GM18868 (cell line): ENCODE measurements around the gene WRAP73.
"Not testable (repeated sequence)": the region's sequence is repeated elsewhere in the genome, so short reads cannot be mapped to it uniquely, and the experiment has no call there.

ENCODE experiments used
- ATAC-seq: cut with Tn5 transposase; IDR thresholded peaks from one replicate; pipeline ENCODE4 v1.9.1; 2021; ENCODE audit warnings: mild to moderate bottlenecking, moderate library complexity; ENCODE audit not compliant: unreplicated experiment

The WRAP73 gene

GRCh38 chr1:3601743-3602142, 48.2 kb downstream of the WRAP73 start:
- no peak for ATAC-seq

GRCh38 chr1:3600354-3600753, 49.5 kb downstream of the WRAP73 start:
- ATAC-seq, result no peak

GRCh38 chr1:3599816-3600215, 50.1 kb downstream of the WRAP73 start:
- ATAC-seq, result no peak

GRCh38 chr1:3599286-3599811, 50.6 kb downstream of the WRAP73 start:
- ATAC-seq, result no peak

GRCh38 chr1:3598522-3599285, 51.2 kb downstream of the WRAP73 start:
- ATAC-seq, result no peak

DNA sequence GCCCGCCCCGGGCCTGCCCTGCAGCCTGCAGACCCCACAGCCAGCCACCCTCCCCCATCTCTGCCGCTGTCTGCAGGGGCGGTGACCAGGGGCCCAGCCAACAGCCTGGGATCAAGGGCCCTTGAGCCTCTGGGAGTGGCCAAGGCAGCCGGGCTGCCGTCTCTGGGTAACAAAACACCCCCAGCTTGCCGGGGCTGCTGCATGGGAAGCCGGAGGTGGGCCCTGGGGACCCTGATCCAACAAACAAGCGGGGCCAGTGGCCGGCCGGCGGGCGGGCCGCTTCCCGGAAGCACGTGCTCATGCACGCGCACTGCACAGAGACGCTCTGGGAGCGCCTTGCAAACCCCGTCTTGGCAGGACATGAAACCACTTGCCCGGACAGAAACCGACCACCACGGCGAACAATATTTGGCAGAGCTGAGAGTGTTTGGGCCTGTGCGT, 51.8 kb downstream of the WRAP73 start:
- ATAC-seq, result no peak

DNA sequence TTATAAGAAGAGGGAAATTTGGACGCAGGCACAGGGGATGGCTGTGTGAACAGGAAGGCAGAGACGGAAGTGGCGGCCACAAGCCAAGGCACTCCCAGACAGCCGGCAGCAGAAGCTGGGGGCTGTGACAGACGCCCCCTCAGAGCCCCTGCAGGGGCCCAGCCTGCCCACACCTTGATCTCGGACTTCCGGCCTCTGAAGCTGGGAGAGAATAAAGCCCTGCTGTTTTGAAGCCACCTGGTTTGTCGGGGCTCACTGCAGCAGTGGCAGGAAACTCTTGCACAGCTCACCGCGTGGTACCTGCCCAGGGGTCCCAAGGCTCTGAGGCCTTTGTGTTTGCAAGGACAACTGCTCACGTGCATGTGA, 52.3 kb downstream of the WRAP73 start:
- ATAC-seq, result no peak

- no peak for ATAC-seq
Observed at GRCh38 chr1:3596663-3597598, 53.0 kb downstream of the WRAP73 start.

- ATAC-seq, result no peak
Observed at GRCh38 chr1:3595949-3596348, 54.0 kb downstream of the WRAP73 start.

DNA sequence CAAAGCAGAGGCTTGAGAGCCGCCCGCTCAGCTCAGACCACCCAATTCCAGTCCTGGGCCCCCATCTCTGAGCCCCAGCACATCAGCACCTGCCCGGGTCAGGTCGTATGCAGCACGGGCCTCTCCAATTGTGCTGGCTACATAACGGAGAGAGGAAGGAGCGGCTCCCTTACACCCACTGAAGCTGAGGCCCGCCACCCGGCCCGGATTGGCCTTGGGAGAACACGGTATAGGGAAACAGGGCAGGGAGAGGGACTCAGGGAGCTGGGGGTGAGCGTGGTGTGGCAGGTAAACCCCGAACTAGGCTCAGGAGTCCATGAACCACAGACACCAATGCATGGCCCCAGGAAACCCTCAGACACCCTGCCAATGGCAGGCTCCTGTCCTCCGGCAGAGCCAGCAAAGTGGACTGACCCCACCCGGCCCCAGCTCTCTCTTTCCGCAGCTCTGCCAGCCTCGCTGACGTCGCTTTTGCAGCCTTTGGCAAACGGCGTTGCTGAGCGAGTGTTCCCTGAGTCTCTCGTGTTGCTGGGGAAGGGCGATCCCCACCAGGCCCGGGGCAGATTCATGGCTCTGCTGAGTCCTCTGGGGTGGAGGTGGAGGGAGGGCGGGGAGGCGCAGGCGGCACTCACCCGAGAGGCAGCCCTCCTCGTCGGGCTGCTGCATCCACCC, 55.1 kb downstream of the WRAP73 start:
- no peak for ATAC-seq

DNA sequence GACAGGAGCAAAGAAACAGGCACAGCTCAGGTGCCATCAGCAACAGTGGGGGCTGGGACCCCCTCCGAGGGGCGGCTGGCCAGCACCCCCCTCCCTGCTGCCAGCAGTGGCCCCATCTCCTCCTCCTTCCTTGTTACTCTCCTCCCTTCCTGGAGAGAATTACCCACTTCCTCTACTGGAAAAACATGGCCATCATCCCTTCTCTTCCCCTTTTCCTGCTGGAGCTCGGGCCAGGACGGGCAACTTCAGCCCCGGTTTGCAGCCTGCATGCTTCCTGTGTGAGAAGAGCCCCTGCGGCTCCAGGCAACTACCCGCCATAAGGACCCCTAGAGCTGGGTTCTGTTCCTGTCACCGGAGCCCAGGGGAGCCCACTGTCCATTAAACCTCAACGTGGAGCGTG, 56.2 kb downstream of the WRAP73 start:
- no peak for ATAC-seq

- no peak for ATAC-seq
Observed at GRCh38 chr1:3593334-3593733, 56.6 kb downstream of the WRAP73 start.

GRCh38 chr1:3590951-3591865, 58.7 kb downstream of the WRAP73 start:
- ATAC-seq, result no peak

GRCh38 chr1:3590139-3590763, 59.7 kb downstream of the WRAP73 start:
- no peak for ATAC-seq

DNA sequence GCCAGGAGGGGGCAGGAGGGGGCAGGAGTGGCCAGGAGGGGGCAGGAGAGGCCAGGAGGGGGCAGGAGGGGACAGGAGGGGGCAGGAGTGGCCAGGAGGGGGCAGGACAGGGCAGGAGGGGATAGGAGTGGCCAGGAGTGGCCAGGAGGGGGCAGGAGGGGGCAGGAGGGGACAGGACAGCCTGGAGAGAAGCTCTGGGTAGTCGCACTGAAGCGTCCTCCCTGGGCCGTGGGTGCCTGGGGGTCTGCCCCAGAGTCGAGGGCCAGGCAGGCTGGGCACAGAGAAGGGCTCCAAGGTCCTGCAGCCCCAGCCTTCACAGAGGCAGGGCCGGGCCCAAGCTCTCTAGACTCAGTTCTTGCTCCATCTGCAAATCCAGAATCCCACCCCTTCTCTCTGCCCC, 61.5 kb downstream of the WRAP73 start:
- ATAC-seq, result no peak

DNA sequence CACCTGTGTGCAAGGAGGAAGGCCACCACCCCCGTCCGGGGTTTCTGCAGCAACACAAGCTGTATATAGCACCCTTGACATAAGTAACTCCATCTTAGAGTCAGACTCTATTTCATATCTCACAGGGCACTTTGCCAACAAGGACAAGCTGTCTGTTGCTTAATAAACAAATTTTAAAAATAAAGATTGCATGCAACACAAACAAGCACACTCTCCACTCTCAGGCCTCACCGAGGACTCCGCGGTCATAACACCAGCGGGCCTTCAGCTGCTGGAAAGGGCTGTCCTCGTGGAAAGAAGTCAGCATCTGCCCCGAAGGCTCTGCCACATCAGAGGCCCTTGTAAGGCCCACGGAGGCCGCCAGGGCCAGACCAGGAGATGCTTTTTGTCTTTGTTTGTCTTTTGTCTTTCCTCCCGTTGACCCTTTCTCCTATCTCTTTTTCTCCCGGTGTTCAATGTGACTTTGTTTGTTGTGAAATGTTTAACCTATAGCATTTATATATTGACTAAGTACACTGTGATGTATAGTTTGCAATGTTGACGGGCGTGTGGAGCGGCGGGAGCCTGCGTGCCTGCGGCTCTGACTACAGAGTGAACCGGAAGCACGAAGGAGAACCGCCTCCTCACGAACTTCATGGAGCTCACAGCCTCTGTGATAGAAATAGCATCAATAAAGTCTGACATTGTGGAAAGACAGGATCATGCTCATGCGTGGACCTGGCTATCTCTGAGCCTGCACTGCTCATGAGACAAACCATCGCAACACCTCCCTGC, 62.7 kb downstream of the WRAP73 start:
- no peak for ATAC-seq

GRCh38 chr1:3585940-3586568, 63.8 kb downstream of the WRAP73 start:
- no peak for ATAC-seq

DNA sequence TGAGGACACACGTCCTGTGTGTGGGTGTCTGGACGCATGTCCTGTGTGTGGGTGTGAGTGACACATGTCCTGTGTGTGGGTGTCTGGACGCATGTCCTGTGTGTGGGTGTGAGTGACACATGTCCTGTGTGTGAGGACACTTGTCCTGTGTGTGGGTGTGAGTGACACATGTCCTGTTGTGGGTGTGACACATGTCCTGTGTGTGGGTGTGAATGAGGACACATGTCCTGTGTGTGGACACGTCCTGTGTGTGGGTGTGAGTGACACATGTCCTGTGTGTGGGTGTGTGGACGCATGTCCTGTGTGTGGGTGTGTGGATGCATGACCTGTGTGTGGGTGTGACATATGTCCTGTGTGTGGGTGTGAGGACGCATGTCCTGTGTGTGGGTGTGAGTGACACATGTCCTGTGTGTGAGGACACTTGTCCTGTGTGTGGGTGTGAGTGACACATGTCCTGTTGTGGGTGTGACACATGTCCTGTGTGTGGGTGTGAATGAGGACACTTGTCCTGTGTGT, 64.5 kb downstream of the WRAP73 start:
- not testable (repeated sequence) for ATAC-seq
